GM19467 (cell line): ENCODE results near the gene VPS35L.
"Not testable (repeated sequence)": the region's sequence is repeated elsewhere in the genome, so short reads cannot be mapped to it uniquely, and the experiment has no call there.

ENCODE experiments used
- ATAC-seq: cut with Tn5 transposase; IDR thresholded peaks from one replicate; pipeline ENCODE4 v1.9.1; 2021; ENCODE audit warnings: mild to moderate bottlenecking, moderate library complexity; ENCODE audit not compliant: unreplicated experiment

VPS35L gene

GRCh38 chr16:19708296-19709205 lies 153.0 kb downstream of the VPS35L start:
- ATAC-seq: no peak

GRCh38 chr16:19709381-19710136 lies 154.1 kb downstream of the VPS35L start:
- no peak for ATAC-seq

- ATAC-seq: no peak
Measured at GRCh38 chr16:19710191-19710908, 154.8 kb downstream of the VPS35L start.

GRCh38 chr16:19710991-19711545 lies 155.6 kb downstream of the VPS35L start:
- no peak for ATAC-seq

GRCh38 chr16:19711643-19712042 lies 156.1 kb downstream of the VPS35L start:
- ATAC-seq: no peak

GRCh38 chr16:19712418-19713058 lies 157.0 kb downstream of the VPS35L start:
- ATAC-seq: no peak

GRCh38 chr16:19713697-19714096 lies 158.2 kb downstream of the VPS35L start:
- ATAC-seq: no peak

GRCh38 chr16:19715566-19715965 lies 160.1 kb downstream of the VPS35L start:
- ATAC-seq: no peak

- ATAC-seq: no peak
Measured at GRCh38 chr16:19716183-19716582, 160.7 kb downstream of the VPS35L start.

GRCh38 chr16:19716728-19717127 lies 161.2 kb downstream of the VPS35L start:
- ATAC-seq: not testable (repeated sequence)

- no peak for ATAC-seq
Measured at GRCh38 chr16:19717314-19717713, 161.8 kb downstream of the VPS35L start.

- peak; percentile 96 for ATAC-seq
Measured at GRCh38 chr16:19717741-19718623, 162.5 kb downstream of the VPS35L start, which contains the start of the genes IQCK and KNOP1. IQCK (plus strand) TSS chr16:19718271; CDS start chr16:19718307, 36 bp downstream. KNOP1 (minus strand) TSS chr16:19718227; CDS start chr16:19715035, 3,192 bp downstream.

- no peak for ATAC-seq
Measured at GRCh38 chr16:19718624-19718965, 163.1 kb downstream of the VPS35L start.

GRCh38 chr16:19722269-19722952 lies 166.9 kb downstream of the VPS35L start:
- ATAC-seq: no peak

GRCh38 chr16:19722981-19723380 lies 167.5 kb downstream of the VPS35L start:
- ATAC-seq: no peak

- ATAC-seq: no peak
Measured at GRCh38 chr16:19728636-19728965, 173.1 kb downstream of the VPS35L start.

- ATAC-seq: no peak
Measured at GRCh38 chr16:19733551-19733950, 178.0 kb downstream of the VPS35L start.

GRCh38 chr16:19735074-19735867 lies 179.8 kb downstream of the VPS35L start:
- ATAC-seq: no peak
